ENCODE results near the gene UBR3. TPM values are rescaled to one million over a fixed set of nuclear protein-coding genes. Genes with fewer than 3 reads are reported as not detected.

Gene UBR3
- polyA plus RNA-seq, 1 donor from 2014 or later, result 75.2 TPM

DNA sequence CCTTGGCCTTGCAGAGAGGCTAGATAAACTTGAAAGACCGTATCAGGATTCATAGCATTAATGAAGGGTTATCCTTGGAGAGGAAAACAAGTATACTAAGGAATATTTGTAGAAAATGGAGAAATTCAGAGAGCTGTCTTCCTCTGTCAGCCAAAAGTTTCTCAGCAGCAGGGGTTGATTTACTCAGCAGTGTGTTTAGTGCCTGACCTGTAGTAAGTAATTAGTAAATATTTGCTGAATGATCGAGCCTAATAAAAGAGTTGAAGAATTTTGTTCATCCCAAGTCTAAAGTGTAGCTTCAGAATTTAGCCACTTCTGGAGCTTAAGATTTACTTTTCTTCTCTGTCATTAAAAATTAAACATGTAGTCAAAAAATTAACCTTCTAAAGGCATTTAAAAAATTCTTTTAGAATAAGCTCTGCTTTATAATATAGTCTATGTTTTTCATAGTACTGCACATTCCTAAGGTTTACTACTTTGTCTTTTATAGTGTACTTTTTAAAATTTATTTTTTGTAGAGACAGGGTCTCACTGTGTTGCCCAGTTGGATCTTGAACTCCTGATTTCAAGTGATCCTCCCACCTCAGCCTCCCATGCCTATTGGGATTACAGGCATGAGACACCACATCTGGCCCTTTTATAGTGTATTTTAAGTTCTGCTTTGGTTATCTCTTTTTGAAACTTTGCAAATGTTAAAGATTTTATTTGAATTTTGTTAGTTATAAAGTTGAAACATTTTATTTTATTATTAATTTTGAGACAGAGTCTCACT, 212.3 kb downstream of the UBR3 start:
- H3K79me2 ChIP-seq (replicated peaks; ENCODE audit: insufficient read depth, low read length), result no peaks in the 10 kb centered on the region
- H3K36me3 ChIP-seq (ENCODE audit: insufficient read depth, low read length), result no peaks in the 10 kb centered on the region
- no peak overlapping the region for H3K4me3 ChIP-seq (ENCODE audit: low read length)
- H3K27me3 ChIP-seq (ENCODE audit: insufficient read depth, low read depth, low read length), result no peaks in the 10 kb centered on the region
- no peak overlapping the region for H3K27ac ChIP-seq (ENCODE audit: low read length)
- no peak overlapping the region for H2AFZ ChIP-seq (ENCODE audit: low read depth, low read length)
- no peak overlapping the region for H3K4me2 ChIP-seq (ENCODE audit: low read length)
- H3K9ac ChIP-seq (ENCODE audit: low read length), result no peak overlapping the region
- H4K20me1 ChIP-seq (ENCODE audit: insufficient read depth), result no peaks in the 10 kb centered on the region
- TF ChIP-seq, protein P1, sequence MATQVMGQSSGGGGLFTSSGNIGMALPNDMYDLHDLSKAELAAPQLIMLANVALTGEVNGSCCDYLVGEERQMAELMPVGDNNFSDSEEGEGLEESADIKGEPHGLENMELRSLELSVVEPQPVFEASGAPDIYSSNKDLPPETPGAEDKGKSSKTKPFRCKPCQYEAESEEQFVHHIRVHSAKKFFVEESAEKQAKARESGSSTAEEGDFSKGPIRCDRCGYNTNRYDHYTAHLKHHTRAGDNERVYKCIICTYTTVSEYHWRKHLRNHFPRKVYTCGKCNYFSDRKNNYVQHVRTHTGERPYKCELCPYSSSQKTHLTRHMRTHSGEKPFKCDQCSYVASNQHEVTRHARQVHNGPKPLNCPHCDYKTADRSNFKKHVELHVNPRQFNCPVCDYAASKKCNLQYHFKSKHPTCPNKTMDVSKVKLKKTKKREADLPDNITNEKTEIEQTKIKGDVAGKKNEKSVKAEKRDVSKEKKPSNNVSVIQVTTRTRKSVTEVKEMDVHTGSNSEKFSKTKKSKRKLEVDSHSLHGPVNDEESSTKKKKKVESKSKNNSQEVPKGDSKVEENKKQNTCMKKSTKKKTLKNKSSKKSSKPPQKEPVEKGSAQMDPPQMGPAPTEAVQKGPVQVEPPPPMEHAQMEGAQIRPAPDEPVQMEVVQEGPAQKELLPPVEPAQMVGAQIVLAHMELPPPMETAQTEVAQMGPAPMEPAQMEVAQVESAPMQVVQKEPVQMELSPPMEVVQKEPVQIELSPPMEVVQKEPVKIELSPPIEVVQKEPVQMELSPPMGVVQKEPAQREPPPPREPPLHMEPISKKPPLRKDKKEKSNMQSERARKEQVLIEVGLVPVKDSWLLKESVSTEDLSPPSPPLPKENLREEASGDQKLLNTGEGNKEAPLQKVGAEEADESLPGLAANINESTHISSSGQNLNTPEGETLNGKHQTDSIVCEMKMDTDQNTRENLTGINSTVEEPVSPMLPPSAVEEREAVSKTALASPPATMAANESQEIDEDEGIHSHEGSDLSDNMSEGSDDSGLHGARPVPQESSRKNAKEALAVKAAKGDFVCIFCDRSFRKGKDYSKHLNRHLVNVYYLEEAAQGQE (IDR thresholded peaks at IDR 0.05; ENCODE audit: borderline replicate concordance), result no peak
- TF ChIP-seq MXI1 (conservative IDR thresholded peaks at IDR 0.05; ENCODE audit: poor library complexity, severe bottlenecking), result no peak
- TF ChIP-seq EP300 (conservative IDR thresholded peaks at IDR 0.05; ENCODE audit: poor library complexity, severe bottlenecking), result no peak
- TF ChIP-seq, protein P2, sequence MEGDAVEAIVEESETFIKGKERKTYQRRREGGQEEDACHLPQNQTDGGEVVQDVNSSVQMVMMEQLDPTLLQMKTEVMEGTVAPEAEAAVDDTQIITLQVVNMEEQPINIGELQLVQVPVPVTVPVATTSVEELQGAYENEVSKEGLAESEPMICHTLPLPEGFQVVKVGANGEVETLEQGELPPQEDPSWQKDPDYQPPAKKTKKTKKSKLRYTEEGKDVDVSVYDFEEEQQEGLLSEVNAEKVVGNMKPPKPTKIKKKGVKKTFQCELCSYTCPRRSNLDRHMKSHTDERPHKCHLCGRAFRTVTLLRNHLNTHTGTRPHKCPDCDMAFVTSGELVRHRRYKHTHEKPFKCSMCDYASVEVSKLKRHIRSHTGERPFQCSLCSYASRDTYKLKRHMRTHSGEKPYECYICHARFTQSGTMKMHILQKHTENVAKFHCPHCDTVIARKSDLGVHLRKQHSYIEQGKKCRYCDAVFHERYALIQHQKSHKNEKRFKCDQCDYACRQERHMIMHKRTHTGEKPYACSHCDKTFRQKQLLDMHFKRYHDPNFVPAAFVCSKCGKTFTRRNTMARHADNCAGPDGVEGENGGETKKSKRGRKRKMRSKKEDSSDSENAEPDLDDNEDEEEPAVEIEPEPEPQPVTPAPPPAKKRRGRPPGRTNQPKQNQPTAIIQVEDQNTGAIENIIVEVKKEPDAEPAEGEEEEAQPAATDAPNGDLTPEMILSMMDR (IDR thresholded peaks at IDR 0.05; ENCODE audit: poor library complexity, severe bottlenecking), result no peak
- no peak for TF ChIP-seq TAF1 (IDR thresholded peaks at IDR 0.05; ENCODE audit: low read depth)
- no peak for TF ChIP-seq RAD21 (conservative IDR thresholded peaks at IDR 0.05)
- TF ChIP-seq SMC3 (conservative IDR thresholded peaks at IDR 0.05; ENCODE audit: poor library complexity), result no peak
- TF ChIP-seq EZH2 (IDR thresholded peaks at IDR 0.05; ENCODE audit: borderline replicate concordance, insufficient read depth, low read length, poor library complexity, severe bottlenecking), result no peak
- no peaks in the 10 kb centered on the region for H3K9me2 ChIP-seq (ENCODE audit: insufficient read depth, low read length)
- no peaks in the 10 kb centered on the region for H3F3A ChIP-seq (ENCODE audit: insufficient read depth, low read length, poor library complexity, severe bottlenecking)
- no peaks in the 10 kb centered on the region for H3K9me3 ChIP-seq (ENCODE audit: low read length)

DNA sequence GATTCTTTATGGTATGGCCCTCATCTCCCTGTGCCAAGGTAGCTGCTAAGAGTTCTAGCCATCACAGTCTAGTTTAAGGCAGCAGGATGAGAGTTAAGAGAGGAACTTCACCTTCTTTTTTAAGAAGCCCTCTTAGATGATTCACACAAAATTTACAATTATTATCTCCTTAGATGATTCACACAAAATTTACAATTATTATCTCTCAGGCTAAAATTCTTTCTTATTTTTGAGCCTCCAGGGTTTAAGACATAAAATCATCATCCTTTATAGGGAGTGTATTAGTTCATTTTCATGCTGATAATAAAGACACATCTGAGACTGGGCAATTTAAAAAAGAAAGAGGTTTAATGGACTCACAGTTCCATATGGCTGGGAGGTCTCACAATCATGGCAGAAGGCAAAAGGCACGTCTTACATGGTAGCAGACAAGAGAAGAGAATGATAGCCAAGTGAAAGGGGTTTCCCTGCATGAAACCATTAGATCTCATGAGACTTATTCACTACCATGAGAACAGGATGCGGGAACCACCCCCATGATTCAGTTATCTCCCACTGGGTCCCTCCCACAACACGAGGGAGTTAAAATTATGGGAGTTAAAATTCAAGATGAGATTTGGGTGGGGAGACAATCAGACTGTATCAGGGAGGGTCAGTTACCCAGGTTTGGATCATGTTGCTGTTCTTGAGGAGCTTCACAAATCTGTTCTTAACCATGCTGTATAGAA, 217.7 kb downstream of the UBR3 start:
- Histone ChIP-seq H3K9me2 (ENCODE audit: insufficient read depth, low read length) (no peaks in the 10 kb centered on the region), H3K79me2 (replicated peaks; ENCODE audit: insufficient read depth, low read length) (no peaks in the 10 kb centered on the region), H3K9me3 (ENCODE audit: low read length) (no peaks in the 10 kb centered on the region), H2AFZ (ENCODE audit: low read depth, low read length) (no peak overlapping the region), H3F3A (ENCODE audit: insufficient read depth, low read length, poor library complexity, severe bottlenecking) (no peaks in the 10 kb centered on the region), H4K20me1 (ENCODE audit: insufficient read depth) (no peaks in the 10 kb centered on the region), H3K27me3 (ENCODE audit: insufficient read depth, low read depth, low read length) (no peaks in the 10 kb centered on the region), H3K36me3 (ENCODE audit: insufficient read depth, low read length) (no peaks in the 10 kb centered on the region), H3K9ac (ENCODE audit: low read length) (no peak overlapping the region), H3K4me2 (ENCODE audit: low read length) (no peak overlapping the region), H3K27ac (ENCODE audit: low read length) (no peak overlapping the region), H3K4me3 (ENCODE audit: low read length) (no peak overlapping the region)
- no peak for TF ChIP-seq EZH2 (IDR thresholded peaks at IDR 0.05; ENCODE audit: borderline replicate concordance, insufficient read depth, low read length, poor library complexity, severe bottlenecking)
- TF ChIP-seq RAD21 (conservative IDR thresholded peaks at IDR 0.05), result no peak
- TF ChIP-seq, protein P1 (IDR thresholded peaks at IDR 0.05; ENCODE audit: borderline replicate concordance), result no peak
- no peak for TF ChIP-seq EP300 (conservative IDR thresholded peaks at IDR 0.05; ENCODE audit: poor library complexity, severe bottlenecking)
- no peak for TF ChIP-seq TAF1 (IDR thresholded peaks at IDR 0.05; ENCODE audit: low read depth)
- TF ChIP-seq, protein P2 (IDR thresholded peaks at IDR 0.05; ENCODE audit: poor library complexity, severe bottlenecking), result no peak
- TF ChIP-seq MXI1 (conservative IDR thresholded peaks at IDR 0.05; ENCODE audit: poor library complexity, severe bottlenecking), result no peak
- TF ChIP-seq SMC3 (conservative IDR thresholded peaks at IDR 0.05; ENCODE audit: poor library complexity), result no peak
- no peak for TF ChIP-seq POLR2AphosphoS5 (IDR thresholded peaks at IDR 0.05)
